SU-DHL-6 (cell line): ENCODE results near the gene NLRP6.

ENCODE experiments used
- H2AFZ ChIP-seq: fragments of 200-600 bp; sonication (generic); 2 replicates; pipeline ENCODE4 v1.6.1; 2014; ENCODE audit warnings: low read depth, mild to moderate bottlenecking, moderate library complexity, mixed read lengths, antibody characterized with exemption, low read length; ENCODE audit not compliant: severe bottlenecking
- H3F3A ChIP-seq: fragments of 200-600 bp; shearing (Covaris generic); 2 replicates; pipeline ENCODE4 v1.6.0; 2016; ENCODE audit warnings: antibody characterized with exemption, mild to moderate bottlenecking; ENCODE audit not compliant: insufficient read depth
- H3K27ac ChIP-seq: fragments of 200-600 bp; sonication (generic); 2 replicates; pipeline ENCODE4 v1.5.1; 2016; ENCODE audit warnings: low read depth, mild to moderate bottlenecking, low read length, moderate library complexity, mixed read lengths
- H3K27me3 ChIP-seq: fragments of 200-600 bp; sonication (generic), shearing (Covaris generic); 2 replicates; pipeline ENCODE4 v1.6.0; 2014; ENCODE audit warnings: mild to moderate bottlenecking, low read length
- H3K36me3 ChIP-seq: fragments of 200-600 bp; sonication (generic); 2 replicates; pipeline ENCODE4 v1.6.1; 2014; ENCODE audit warnings: mild to moderate bottlenecking, low read length, mixed read lengths
- H3K4me2 ChIP-seq: fragments of 300-600, 200-600 bp; shearing (Covaris generic), sonication (generic); 2 replicates; pipeline ENCODE4 v1.6.0; 2014; ENCODE audit warnings: low read length, low read depth, mild to moderate bottlenecking; ENCODE audit not compliant: poor library complexity, severe bottlenecking
- H3K4me3 ChIP-seq: fragments of 200-600 bp; sonication (generic); 2 replicates; pipeline ENCODE4 v1.5.1; 2014; ENCODE audit warnings: antibody characterized with exemption, low read length, mild to moderate bottlenecking, mixed read lengths; ENCODE audit not compliant: insufficient read depth, poor library complexity, severe bottlenecking
- H3K79me2 ChIP-seq: fragments of 200-600 bp; sonication (generic); 2 replicates; pipeline ENCODE4 v1.6.1; 2014; ENCODE audit warnings: mild to moderate bottlenecking, low read length, moderate library complexity; ENCODE audit not compliant: insufficient read depth
- H3K9ac ChIP-seq: fragments of 200-600 bp; sonication (generic); 2 replicates; pipeline ENCODE4 v1.7.0; 2014; ENCODE audit warnings: mild to moderate bottlenecking, low read length
- H3K9me2 ChIP-seq: fragments of 200-600 bp; sonication (generic); replicated peaks from 2 replicates; pipeline ENCODE4 v1.6.1; 2014; ENCODE audit warnings: low read length; ENCODE audit not compliant: insufficient read depth
- H3K9me3 ChIP-seq: fragments of 200-600 bp; sonication (generic); 2 replicates; pipeline ENCODE4 v1.6.1; 2014; ENCODE audit warnings: low read length, mixed read lengths; ENCODE audit not compliant: insufficient read depth
- H4K20me1 ChIP-seq: fragments of 200-600 bp; sonication (generic); 2 replicates; pipeline ENCODE4 v1.6.1; 2014; ENCODE audit warnings: low read depth, mild to moderate bottlenecking, antibody characterized with exemption, low read length, moderate library complexity, mixed read lengths
- EZH2phosphoT487 ChIP-seq: fragments of 200-600 bp; sonication (generic), shearing (Covaris generic); conservative IDR thresholded peaks from 2 replicates; pipeline ENCODE4 v1.6.1; 2018; ENCODE audit warnings: mild to moderate bottlenecking, antibody characterized with exemption, low read length, moderate library complexity, mixed read lengths
- TF ChIP-seq, protein P1 (sequence below): fragments of 200-600 bp; sonication (generic); IDR thresholded peaks from one replicate; pipeline ENCODE4 v1.5.1; 2017; ENCODE audit warnings: antibody characterized with exemption, mild to moderate bottlenecking, low read length, moderate library complexity; ENCODE audit not compliant: insufficient read depth, poor library complexity, severe bottlenecking

The NLRP6 gene

DNA sequence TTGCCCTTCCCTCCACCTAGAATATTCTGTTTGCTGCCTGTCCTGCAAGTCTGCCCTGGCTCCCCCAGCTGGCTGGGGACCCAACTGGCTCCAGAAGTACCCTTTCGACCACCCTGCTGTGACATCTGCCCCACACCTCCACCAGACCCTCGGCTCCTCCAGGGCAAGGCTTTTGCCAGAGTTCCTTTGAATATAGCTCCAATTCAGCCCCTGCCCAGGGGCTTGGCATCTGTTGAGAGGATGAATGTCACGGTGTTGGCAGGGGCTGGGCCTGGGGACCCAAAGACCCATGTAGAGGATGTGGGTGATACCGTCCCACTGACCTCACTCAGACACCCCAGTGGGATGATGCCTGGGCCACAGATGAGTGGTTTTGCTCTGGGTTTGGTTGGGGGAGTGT, 4.0 kb downstream of the NLRP6 start:
- no peak for TF ChIP-seq EZH2phosphoT487
- TF ChIP-seq, protein P1, sequence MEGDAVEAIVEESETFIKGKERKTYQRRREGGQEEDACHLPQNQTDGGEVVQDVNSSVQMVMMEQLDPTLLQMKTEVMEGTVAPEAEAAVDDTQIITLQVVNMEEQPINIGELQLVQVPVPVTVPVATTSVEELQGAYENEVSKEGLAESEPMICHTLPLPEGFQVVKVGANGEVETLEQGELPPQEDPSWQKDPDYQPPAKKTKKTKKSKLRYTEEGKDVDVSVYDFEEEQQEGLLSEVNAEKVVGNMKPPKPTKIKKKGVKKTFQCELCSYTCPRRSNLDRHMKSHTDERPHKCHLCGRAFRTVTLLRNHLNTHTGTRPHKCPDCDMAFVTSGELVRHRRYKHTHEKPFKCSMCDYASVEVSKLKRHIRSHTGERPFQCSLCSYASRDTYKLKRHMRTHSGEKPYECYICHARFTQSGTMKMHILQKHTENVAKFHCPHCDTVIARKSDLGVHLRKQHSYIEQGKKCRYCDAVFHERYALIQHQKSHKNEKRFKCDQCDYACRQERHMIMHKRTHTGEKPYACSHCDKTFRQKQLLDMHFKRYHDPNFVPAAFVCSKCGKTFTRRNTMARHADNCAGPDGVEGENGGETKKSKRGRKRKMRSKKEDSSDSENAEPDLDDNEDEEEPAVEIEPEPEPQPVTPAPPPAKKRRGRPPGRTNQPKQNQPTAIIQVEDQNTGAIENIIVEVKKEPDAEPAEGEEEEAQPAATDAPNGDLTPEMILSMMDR, result no peak
- Histone ChIP-seq H3K79me2 (no peaks in the 10 kb centered on the region), H3K9me3 (no peaks in the 10 kb centered on the region), H3K4me2 (no peak overlapping the region), H3K27ac (no peak overlapping the region), H3F3A (no peaks in the 10 kb centered on the region), H3K9me2 (no peaks in the 10 kb centered on the region), H3K9ac (no peak overlapping the region), H3K36me3 (no peaks in the 10 kb centered on the region), H3K27me3 (no peaks in the 10 kb centered on the region), H4K20me1 (no peaks in the 10 kb centered on the region), H3K4me3 (no peak overlapping the region), H2AFZ (no peak overlapping the region)

- Histone ChIP-seq H2AFZ (no peak overlapping the region), H3K9ac (no peak overlapping the region), H3K36me3 (no peaks in the 10 kb centered on the region), H3K4me3 (no peak overlapping the region), H3K27ac (no peak overlapping the region), H3F3A (no peaks in the 10 kb centered on the region), H3K4me2 (no peak overlapping the region), H4K20me1 (no peaks in the 10 kb centered on the region), H3K27me3 (no peaks in the 10 kb centered on the region), H3K9me2 (no peaks in the 10 kb centered on the region), H3K79me2 (no peaks in the 10 kb centered on the region), H3K9me3 (no peaks in the 10 kb centered on the region)
- no peak for TF ChIP-seq EZH2phosphoT487
- TF ChIP-seq, protein P1, result no peak
Measured at GRCh38 chr11:282630-283360, 4.6 kb downstream of the NLRP6 start.

GRCh38 chr11:283405-284104, 5.3 kb downstream of the NLRP6 start:
- no peaks in the 10 kb centered on the region for H3F3A ChIP-seq
- no peaks in the 10 kb centered on the region for H3K9me2 ChIP-seq
- no peaks in the 10 kb centered on the region for H3K27me3 ChIP-seq
- no peaks in the 10 kb centered on the region for H3K79me2 ChIP-seq
- H4K20me1 ChIP-seq, result no peaks in the 10 kb centered on the region
- no peak overlapping the region for H3K4me3 ChIP-seq
- no peak overlapping the region for H3K4me2 ChIP-seq
- H3K36me3 ChIP-seq, result no peaks in the 10 kb centered on the region
- H3K9ac ChIP-seq, result no peak overlapping the region
- no peak for TF ChIP-seq EZH2phosphoT487
- TF ChIP-seq, protein P1, result no peak
- H3K9me3 ChIP-seq, result no peaks in the 10 kb centered on the region
- no peak overlapping the region for H3K27ac ChIP-seq
- H2AFZ ChIP-seq, result no peak overlapping the region
